Lung (tissue), 12 donors: Measurements from ENCODE around the gene MPV17. TPM values are rescaled to one million over a fixed set of nuclear protein-coding genes. Genes with fewer than 3 reads are reported as not detected.

Source experiments
- ATAC-seq: fragments of 200-7000 bp; cut with Tn5 transposase; one replicate; pipeline ENCODE4 v1.9.1; 2020; ENCODE audit warnings: moderate number of reproducible peaks; ENCODE audit not compliant: insufficient read depth, low FRiP score
- DNase-seq, 3 donors: peaks; one replicate each; pipeline ENCODE4 v3.0.0-alpha.2; 2013 to 2017
- H3K27ac ChIP-seq, 2 donors: one replicate each; pipeline ENCODE4 v1.5.1; 2013; ENCODE audit warnings: mild to moderate bottlenecking in 2 of 2, moderate library complexity in 2 of 2, control low read depth in 1 of 2, inconsistent platforms in 1 of 2, low read depth in 1 of 2, low read length in 1 of 2
- H3K27me3 ChIP-seq, 3 donors: one replicate each; pipeline ENCODE4 v1.5.1; 2013; ENCODE audit warnings: low read length in 2 of 3; ENCODE audit not compliant: control insufficient read depth in 3 of 3, insufficient read depth in 3 of 3
- H3K36me3 ChIP-seq, 4 donors: one replicate each; pipeline ENCODE4 v1.5.1; 2013; ENCODE audit warnings: low read length in 4 of 4, mild to moderate bottlenecking in 1 of 4, moderate library complexity in 1 of 4; ENCODE audit not compliant: control insufficient read depth in 4 of 4, insufficient read depth in 4 of 4
- H3K4me1 ChIP-seq, 5 donors: one replicate each; pipeline ENCODE4 v1.5.1; 2013; ENCODE audit warnings: low read length in 5 of 5, mild to moderate bottlenecking in 2 of 5, moderate library complexity in 1 of 5; ENCODE audit not compliant: control insufficient read depth in 5 of 5, insufficient read depth in 5 of 5
- H3K4me3 ChIP-seq: one replicate; pipeline ENCODE4 v1.5.1; 2013; ENCODE audit warnings: mild to moderate bottlenecking, control low read depth, moderate library complexity
- H3K9ac ChIP-seq, 2 donors: one replicate each; pipeline ENCODE4 v1.5.1; 2013; ENCODE audit warnings: low read length in 2 of 2, control low read depth in 1 of 2; ENCODE audit not compliant: insufficient read depth in 1 of 2
- H3K9me3 ChIP-seq, 4 donors: one replicate each; pipeline ENCODE4 v1.5.1; 2013; ENCODE audit warnings: low read length in 3 of 4, mild to moderate bottlenecking in 1 of 4, moderate library complexity in 1 of 4; ENCODE audit not compliant: control insufficient read depth in 4 of 4, insufficient read depth in 3 of 4
- CTCF ChIP-seq: IDR thresholded peaks from 2 replicates; pipeline ENCODE4 v1.5.1; 2012; ENCODE audit warnings: mild to moderate bottlenecking; ENCODE audit errors: control extremely low read depth, extremely low read depth
- WGBS, 2 donors: extraction: QIAGEN DNeasy Blood & Tissue Kit; methylation state at CpG; one replicate each; pipeline ENCODE4 v1.1.7; 2013; 5-methylcytosine and 5-hydroxymethylcytosine counted together
- polyA plus RNA-seq, 2 donors: library from polyadenylated mRNA; stranded (reverse); fragments of 200-250 nt; gene quantifications; one replicate each; pipeline ENCODE4 v1.2.1, GENCODE V29; 2013
- total RNA-seq, 2 donors: library from RNA; depleted of rRNA in 1 of 2; stranded (reverse); fragments of >200 nt in 1 of 2; gene quantifications; one replicate each; pipeline ENCODE4 v1.2.1, GENCODE V29; 2014 to 2021
- donor health status: control.
- donor health status: control.
- donor health status: Bipolar disorder and iron deficiency.
- donor health status: healthy.
- donor health status: DM: yes; HTN: yes; CAD: no.

MPV17 gene
- total and polyA plus RNA-seq, 4 donors, result 42.1 to 224 (median 98.7) TPM

GRCh38 chr2:27307287-27307544 is 15.7 kb downstream of the MPV17 start:
- no peak overlapping the region for H3K4me3 ChIP-seq
- peaks cover 0 to 16% (median 9%) of the 10 kb centered on the region in 4 donors for H3K36me3 ChIP-seq
- ATAC-seq, result no peak
- H3K27me3 ChIP-seq, result peaks cover 0 to 44% (median 34%) of the 10 kb centered on the region in 3 donors
- H3K27ac ChIP-seq, result no peak overlapping the region
- H3K4me1 ChIP-seq, result peaks cover 0 to 20% (median 0%) of the 10 kb centered on the region in 5 donors
- TF ChIP-seq CTCF, result no peak
- WGBS, 2 donors, result 10% methylated on average over 14 of the region's 14 CpGs
- H3K9ac ChIP-seq, result no peak overlapping the region
- DNase-seq, result no peak
- peaks cover 0 to 11% (median 0%) of the 10 kb centered on the region in 4 donors for H3K9me3 ChIP-seq

- TF ChIP-seq CTCF, result no peak
- Histone ChIP-seq H3K36me3 (peaks cover 0 to 14% (median 8%) of the 10 kb centered on the region in 4 donors), H3K27ac (no peak overlapping the region), H3K4me3 (no peak overlapping the region), H3K9ac (no peak overlapping the region), H3K9me3 (peaks cover 0 to 11% (median 0%) of the 10 kb centered on the region in 4 donors), H3K27me3 (peaks cover 0 to 44% (median 34%) of the 10 kb centered on the region in 3 donors), H3K4me1 (peaks cover 0 to 20% (median 0%) of the 10 kb centered on the region in 5 donors)
- 2 to 4% methylated on average over 48 to 51 of the region's 51 CpGs for WGBS, 2 donors
- no peak for ATAC-seq
- DNase-seq, result no peak
Observed at GRCh38 chr2:27306573-27307286, 16.2 kb downstream of the MPV17 start.

GRCh38 chr2:27306136-27306535 is 16.8 kb downstream of the MPV17 start:
- H3K27ac ChIP-seq, result no peak overlapping the region
- H3K9me3 ChIP-seq, result peaks cover 0 to 11% (median 0%) of the 10 kb centered on the region in 4 donors
- peaks cover 0 to 44% (median 34%) of the 10 kb centered on the region in 3 donors for H3K27me3 ChIP-seq
- H3K36me3 ChIP-seq, result peaks cover 0 to 10% (median 4%) of the 10 kb centered on the region in 4 donors
- DNase-seq (no peak), ATAC-seq (no peak)
- H3K4me3 ChIP-seq, result no peak overlapping the region
- TF ChIP-seq CTCF, result no peak
- WGBS, 2 donors, result 29 to 49% methylated on average over 20 to 26 of the region's 26 CpGs
- H3K4me1 ChIP-seq, result peaks cover 0 to 20% (median 0%) of the 10 kb centered on the region in 5 donors
- no peak overlapping the region for H3K9ac ChIP-seq
